Activated CD4-positive, alpha-beta T cell treated with anti-CD3 and anti-CD28 coated beads for 1 hour (primary cell): ENCODE results near the gene OSBPL9.

Experiments used
- DNase-seq: peaks from one replicate; pipeline ENCODE4 v3.0.0-alpha.2; 2020

The OSBPL9 gene

GRCh38 chr1:51741121-51741681, 124.3 kb downstream of the OSBPL9 start:
- no peak for DNase-seq

- no peak for DNase-seq
These were observed 127.8 kb downstream of the OSBPL9 start for GRCh38 chr1:51744506-51745303.

- no peak for DNase-seq
These were observed 128.3 kb downstream of the OSBPL9 start for GRCh38 chr1:51745304-51745570.

GRCh38 chr1:51749151-51749550, 132.3 kb downstream of the OSBPL9 start:
- DNase-seq = no peak

GRCh38 chr1:51750218-51750617, 133.3 kb downstream of the OSBPL9 start:
- no peak for DNase-seq

- DNase-seq = no peak
These were observed 133.8 kb downstream of the OSBPL9 start for GRCh38 chr1:51750729-51751128.

GRCh38 chr1:51752073-51752948, 135.4 kb downstream of the OSBPL9 start:
- no peak for DNase-seq

GRCh38 chr1:51753969-51754368, 137.1 kb downstream of the OSBPL9 start:
- DNase-seq = no peak

GRCh38 chr1:51754666-51755065, 137.8 kb downstream of the OSBPL9 start:
- no peak for DNase-seq

- DNase-seq = no peak
These were observed 138.5 kb downstream of the OSBPL9 start for GRCh38 chr1:51755437-51755836.

GRCh38 chr1:51756290-51756689, 139.4 kb downstream of the OSBPL9 start:
- DNase-seq = no peak

GRCh38 chr1:51758310-51758709, 141.4 kb downstream of the OSBPL9 start:
- no peak for DNase-seq

- no peak for DNase-seq
These were observed 144.0 kb downstream of the OSBPL9 start for GRCh38 chr1:51760872-51761271.

- DNase-seq = no peak
These were observed 144.5 kb downstream of the OSBPL9 start for GRCh38 chr1:51761351-51761750.

- no peak for DNase-seq
These were observed 152.2 kb downstream of the OSBPL9 start for GRCh38 chr1:51768971-51769588.

GRCh38 chr1:51776408-51776807, 159.5 kb downstream of the OSBPL9 start:
- no peak for DNase-seq

GRCh38 chr1:51780927-51781326, 164.0 kb downstream of the OSBPL9 start:
- no peak for DNase-seq

GRCh38 chr1:51784997-51785421, 168.1 kb downstream of the OSBPL9 start:
- DNase-seq = no peak

GRCh38 chr1:51788938-51789337, 172.0 kb downstream of the OSBPL9 start:
- DNase-seq = no peak

GRCh38 chr1:51789342-51789741, 172.4 kb downstream of the OSBPL9 start:
- no peak for DNase-seq

GRCh38 chr1:51790385-51790784, 173.5 kb downstream of the OSBPL9 start:
- DNase-seq = no peak

- no peak for DNase-seq
These were observed 175.0 kb downstream of the OSBPL9 start for GRCh38 chr1:51791888-51792287.

- DNase-seq = no peak
These were observed 176.0 kb downstream of the OSBPL9 start for GRCh38 chr1:51792864-51793263.

- no peak for DNase-seq
These were observed 177.4 kb downstream of the OSBPL9 start for GRCh38 chr1:51794260-51794659.
